Activated T-cell treated with anti-CD3 and anti-CD28 coated beads, Interleukin-2, amount 50 U/mL, for 24 hours (primary cell): Measurements from ENCODE around the gene WDR3.
"Not testable (repeated sequence)": the region's sequence is repeated elsewhere in the genome, so short reads cannot be mapped to it uniquely, and the experiment has no call there.

Source experiments
- DNase-seq: peaks from one replicate; pipeline ENCODE4 v3.0.0-alpha.2; 2020
- H3K27ac Mint-ChIP-seq: 2 replicates; pipeline ENCODE4 v1.8.0; 2020; ENCODE audit warnings: mild to moderate bottlenecking, mixed read lengths
- H3K27me3 Mint-ChIP-seq: 2 replicates; pipeline ENCODE4 v1.8.0; 2020; ENCODE audit warnings: mixed read lengths
- H3K36me3 Mint-ChIP-seq: 2 replicates; pipeline ENCODE4 v1.8.0; 2020; ENCODE audit warnings: low read depth, mixed read lengths
- H3K4me1 Mint-ChIP-seq: 2 replicates; pipeline ENCODE4 v1.8.0; 2020; ENCODE audit warnings: low read depth, mixed read lengths
- H3K4me3 Mint-ChIP-seq: 2 replicates; pipeline ENCODE4 v1.8.0; 2020; ENCODE audit warnings: mild to moderate bottlenecking, moderate library complexity, mixed read lengths
- H3K9me3 Mint-ChIP-seq: 2 replicates; pipeline ENCODE4 v1.8.0; 2020; ENCODE audit warnings: mixed read lengths

The WDR3 gene

GRCh38 chr1:117922717-117923116, 6.8 kb upstream of the WDR3 start:
- H3K4me3 Mint-ChIP-seq, H3K9me3 Mint-ChIP-seq, H3K27me3 Mint-ChIP-seq, H3K27ac Mint-ChIP-seq, DNase-seq: not testable (repeated sequence)
- peaks cover 27% of the 10 kb centered on the region for H3K36me3 Mint-ChIP-seq
- H3K4me1 Mint-ChIP-seq: peaks cover 18% of the 10 kb centered on the region

- Mint-ChIP-seq H3K9me3 (no peaks in the 10 kb centered on the region), H3K4me3 (no peak overlapping the region), H3K36me3 (peaks cover 31% of the 10 kb centered on the region), H3K4me1 (peaks cover 34% of the 10 kb centered on the region), H3K27ac (no peak overlapping the region), H3K27me3 (no peaks in the 10 kb centered on the region)
- DNase-seq: no peak
Measured at GRCh38 chr1:117925981-117926380, 3.6 kb upstream of the WDR3 start.

DNA sequence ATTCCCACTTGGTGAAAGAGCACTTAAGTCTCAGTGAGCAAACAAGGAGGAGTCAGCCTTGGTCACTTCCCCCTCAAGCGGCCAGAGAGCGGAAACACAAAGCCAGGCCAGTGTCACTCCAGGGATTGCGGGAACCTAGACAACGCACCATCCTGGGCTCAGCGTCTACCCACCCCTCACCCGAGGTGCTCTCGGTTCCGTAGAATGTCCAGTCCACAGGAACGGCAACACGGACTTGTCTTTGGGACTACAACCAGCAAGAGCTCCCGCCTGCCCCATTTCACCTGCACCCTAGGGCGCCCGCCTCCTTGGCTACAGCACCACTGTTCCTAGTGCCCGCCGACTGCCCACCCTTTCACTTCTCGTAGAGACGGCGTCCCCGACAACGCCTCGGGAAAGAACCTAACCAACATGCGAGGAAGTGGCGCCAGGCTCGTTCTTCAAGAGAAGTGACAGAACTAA, 627 bp upstream of the WDR3 start:
- no peaks in the 10 kb centered on the region for H3K27me3 Mint-ChIP-seq
- peak overlapping the region; percentile 97 for H3K4me3 Mint-ChIP-seq
- H3K4me1 Mint-ChIP-seq: peaks cover 59% of the 10 kb centered on the region

GRCh38 chr1:117930173-117930447, 571 bp downstream of the WDR3 start:
- Mint-ChIP-seq H3K27me3 (no peaks in the 10 kb centered on the region), H3K4me1 (peaks cover 65% of the 10 kb centered on the region), H3K27ac (peak overlapping the region; percentile 96), H3K9me3 (no peaks in the 10 kb centered on the region), H3K36me3 (peaks cover 60% of the 10 kb centered on the region), H3K4me3 (peak overlapping the region; percentile 97)
- no peak for DNase-seq

More for the DNA sequence above, 627 bp upstream of the WDR3 start:
- Mint-ChIP-seq H3K27ac (peak overlapping the region; percentile 96), H3K9me3 (no peaks in the 10 kb centered on the region), H3K36me3 (peaks cover 56% of the 10 kb centered on the region)
- no peak for DNase-seq

- Mint-ChIP-seq H3K27ac (peak overlapping the region; percentile 96), H3K4me3 (peak overlapping the region; percentile 97), H3K4me1 (peaks cover 65% of the 10 kb centered on the region), H3K9me3 (no peaks in the 10 kb centered on the region), H3K27me3 (no peaks in the 10 kb centered on the region), H3K36me3 (peaks cover 61% of the 10 kb centered on the region)
- DNase-seq: no peak
Measured at GRCh38 chr1:117930484-117930883, 945 bp downstream of the WDR3 start.

- Mint-ChIP-seq H3K36me3 (peaks cover 77% of the 10 kb centered on the region), H3K27me3 (no peaks in the 10 kb centered on the region), H3K27ac (no peak overlapping the region), H3K4me3 (peak overlapping the region; percentile 97), H3K4me1 (peaks cover 48% of the 10 kb centered on the region), H3K9me3 (no peaks in the 10 kb centered on the region)
- no peak for DNase-seq
Measured at GRCh38 chr1:117932576-117932975, 3.0 kb downstream of the WDR3 start.

GRCh38 chr1:117933769-117934168, 4.2 kb downstream of the WDR3 start:
- H3K27me3 Mint-ChIP-seq: no peaks in the 10 kb centered on the region
- H3K9me3 Mint-ChIP-seq: no peaks in the 10 kb centered on the region
- DNase-seq: no peak
- no peak overlapping the region for H3K4me3 Mint-ChIP-seq
- H3K4me1 Mint-ChIP-seq: peaks cover 39% of the 10 kb centered on the region
- peaks cover 87% of the 10 kb centered on the region for H3K36me3 Mint-ChIP-seq
- no peak overlapping the region for H3K27ac Mint-ChIP-seq

- Mint-ChIP-seq H3K4me1 (no peaks in the 10 kb centered on the region), H3K36me3 (peaks cover 96% of the 10 kb centered on the region), H3K27me3 (no peaks in the 10 kb centered on the region), H3K4me3 (no peak overlapping the region), H3K27ac (no peak overlapping the region), H3K9me3 (no peaks in the 10 kb centered on the region)
- DNase-seq: no peak
Measured at GRCh38 chr1:117942293-117942692, 12.8 kb downstream of the WDR3 start.

- H3K36me3 Mint-ChIP-seq: peaks cover 98% of the 10 kb centered on the region
- H3K27ac Mint-ChIP-seq: no peak overlapping the region
- DNase-seq: no peak
- H3K9me3 Mint-ChIP-seq: no peaks in the 10 kb centered on the region
- H3K4me3 Mint-ChIP-seq: no peak overlapping the region
- no peaks in the 10 kb centered on the region for H3K4me1 Mint-ChIP-seq
- H3K27me3 Mint-ChIP-seq: no peaks in the 10 kb centered on the region
Measured at GRCh38 chr1:117952386-117952785, 22.8 kb downstream of the WDR3 start.

- H3K36me3 Mint-ChIP-seq: peaks cover 97% of the 10 kb centered on the region
- no peaks in the 10 kb centered on the region for H3K9me3 Mint-ChIP-seq
- no peak for DNase-seq
- H3K27me3 Mint-ChIP-seq: no peaks in the 10 kb centered on the region
- H3K27ac Mint-ChIP-seq: no peak overlapping the region
- H3K4me1 Mint-ChIP-seq: peaks cover 14% of the 10 kb centered on the region
- H3K4me3 Mint-ChIP-seq: no peak overlapping the region
Measured at GRCh38 chr1:117959364-117959763, 29.8 kb downstream of the WDR3 start.

- H3K27ac Mint-ChIP-seq: peak overlapping the region; percentile 78
- no peak for DNase-seq
- no peak overlapping the region for H3K4me3 Mint-ChIP-seq
- peaks cover 19% of the 10 kb centered on the region for H3K4me1 Mint-ChIP-seq
- peaks cover 61% of the 10 kb centered on the region for H3K36me3 Mint-ChIP-seq
- no peaks in the 10 kb centered on the region for H3K9me3 Mint-ChIP-seq
- H3K27me3 Mint-ChIP-seq: no peaks in the 10 kb centered on the region
Measured at GRCh38 chr1:117964290-117965038, 34.9 kb downstream of the WDR3 start.

DNA sequence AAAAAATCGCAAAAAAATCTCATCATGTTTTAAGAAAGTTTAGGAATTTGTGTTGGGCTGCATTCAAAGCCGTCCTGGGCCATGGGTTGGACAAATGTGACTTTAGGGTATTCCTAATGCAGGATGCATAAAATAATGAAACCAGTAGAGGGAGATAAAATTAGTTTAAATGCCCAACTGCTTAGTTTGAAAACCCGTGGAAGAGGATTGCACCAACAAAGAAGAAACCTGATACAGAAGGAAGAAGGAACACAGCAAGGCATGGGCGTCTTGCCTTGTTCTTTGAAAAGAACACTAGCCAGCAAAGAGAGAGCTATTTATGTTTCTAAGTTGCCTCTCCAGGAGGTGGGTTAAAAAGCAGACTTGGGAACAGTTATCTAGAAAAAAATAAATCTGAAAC, 37.9 kb downstream of the WDR3 start:
- peaks cover 19% of the 10 kb centered on the region for H3K4me1 Mint-ChIP-seq
- H3K4me3 Mint-ChIP-seq: no peak overlapping the region
- peaks cover 31% of the 10 kb centered on the region for H3K36me3 Mint-ChIP-seq
- no peak overlapping the region for H3K27ac Mint-ChIP-seq
- no peaks in the 10 kb centered on the region for H3K9me3 Mint-ChIP-seq
- DNase-seq: no peak
- peaks cover 3% of the 10 kb centered on the region for H3K27me3 Mint-ChIP-seq

DNA sequence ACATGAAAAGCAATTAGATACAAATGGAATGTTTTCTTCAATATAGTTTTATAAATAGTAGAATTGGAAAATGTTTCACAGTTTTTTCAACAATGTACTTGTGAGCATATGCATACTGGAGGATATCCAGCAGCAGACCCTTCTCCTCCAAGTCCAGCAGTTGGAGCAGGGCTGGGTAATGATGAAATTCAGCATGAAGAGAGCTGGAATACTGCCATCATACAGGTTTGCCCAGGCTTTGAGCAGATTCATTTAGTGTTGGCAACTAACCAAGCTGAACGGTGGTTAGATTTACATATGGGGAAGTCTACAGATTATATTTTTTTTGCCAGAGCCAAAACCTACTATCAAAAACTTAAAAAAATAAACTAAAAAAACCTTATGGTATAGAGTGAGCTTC, 38.3 kb downstream of the WDR3 start:
- Mint-ChIP-seq H3K27me3 (peaks cover 3% of the 10 kb centered on the region), H3K4me1 (peaks cover 16% of the 10 kb centered on the region), H3K36me3 (peaks cover 27% of the 10 kb centered on the region), H3K27ac (no peak overlapping the region), H3K9me3 (no peaks in the 10 kb centered on the region), H3K4me3 (no peak overlapping the region)
- no peak for DNase-seq

GRCh38 chr1:117970252-117970651, 40.7 kb downstream of the WDR3 start:
- Mint-ChIP-seq H3K4me3 (no peak overlapping the region), H3K4me1 (no peaks in the 10 kb centered on the region), H3K9me3 (no peaks in the 10 kb centered on the region), H3K27ac (no peak overlapping the region), H3K27me3 (peaks cover 9% of the 10 kb centered on the region), H3K36me3 (peaks cover 5% of the 10 kb centered on the region)
- DNase-seq: no peak

DNA sequence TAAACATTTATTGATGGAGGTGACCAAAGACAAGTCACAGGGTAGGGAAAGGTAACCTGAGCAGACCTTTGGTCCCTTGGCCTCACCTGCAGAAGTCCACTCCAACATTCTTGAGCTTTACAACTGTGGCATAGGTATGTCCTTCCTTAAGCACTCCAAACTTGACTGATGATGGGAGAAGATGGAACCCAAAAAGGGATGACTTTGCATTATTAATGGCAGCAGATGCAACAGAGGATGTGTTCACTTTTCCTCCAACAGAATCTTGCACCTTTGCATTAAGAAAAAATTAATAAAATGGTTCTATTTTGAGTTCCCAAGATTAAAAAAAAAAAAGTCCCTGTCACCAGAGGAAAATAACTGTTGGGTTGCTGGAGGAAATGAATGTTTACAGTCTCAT, 42.2 kb downstream of the WDR3 start:
- DNase-seq: no peak
- Mint-ChIP-seq H3K27ac (no peak overlapping the region), H3K4me1 (no peaks in the 10 kb centered on the region), H3K9me3 (no peaks in the 10 kb centered on the region), H3K27me3 (peaks cover 11% of the 10 kb centered on the region), H3K36me3 (no peaks in the 10 kb centered on the region), H3K4me3 (no peak overlapping the region)

- Mint-ChIP-seq H3K4me1 (no peaks in the 10 kb centered on the region), H3K4me3 (no peak overlapping the region), H3K27ac (no peak overlapping the region), H3K27me3 (peaks cover 11% of the 10 kb centered on the region), H3K36me3 (no peaks in the 10 kb centered on the region), H3K9me3 (no peaks in the 10 kb centered on the region)
- DNase-seq: no peak
Measured at GRCh38 chr1:117976381-117976780, 46.8 kb downstream of the WDR3 start.
